Neutrophil (primary cell): Measurements from ENCODE around the gene ZFP1.
"Not testable (repeated sequence)": the region's sequence is repeated elsewhere in the genome, so short reads cannot be mapped to it uniquely, and the experiment has no call there.

ENCODE experiments used
- H3K27ac ChIP-seq: fragments of 200-600 bp; sonication (generic); 2 replicates; pipeline ENCODE4 v1.5.1; 2016; ENCODE audit warnings: mild to moderate bottlenecking, moderate library complexity
- H3K27me3 ChIP-seq: fragments of 200-600 bp; sonication (generic); 2 replicates; pipeline ENCODE4 v1.6.0; 2016; ENCODE audit warnings: mild to moderate bottlenecking
- H3K36me3 ChIP-seq: fragments of 200-600 bp; sonication (generic); 2 replicates; pipeline ENCODE4 v1.5.1; 2017
- H3K4me1 ChIP-seq, 2 experiments: fragments of 200-600 bp in 1 of 2; sonication (generic) in 1 of 2; 1 replicate in 1 of 2; 2 replicates in 1 of 2; pipeline versions ENCODE4 v1.5.1 to v1.6.1; 2013 to 2016; ENCODE audit warnings: low read depth in 1 of 2, low read length in 1 of 2, mild to moderate bottlenecking in 1 of 2, moderate library complexity in 1 of 2; ENCODE audit not compliant: control insufficient read depth in 1 of 2, insufficient read depth in 1 of 2
- H3K4me3 ChIP-seq, 2 experiments: fragments of 200-600 bp in 1 of 2; sonication (generic) in 1 of 2; 1 replicate in 1 of 2; 2 replicates in 1 of 2; pipeline ENCODE4 v1.5.1; 2013 to 2016; ENCODE audit warnings: low read depth in 1 of 2, low read length in 1 of 2, mild to moderate bottlenecking in 1 of 2, moderate library complexity in 1 of 2
- H3K9me3 ChIP-seq: fragments of 200-600 bp; sonication (generic); 2 replicates; pipeline ENCODE4 v1.5.1; 2016
- TF ChIP-seq, protein P1 (sequence below): fragments of 200-600 bp; sonication (generic); IDR thresholded peaks from 2 replicates; pipeline ENCODE4 v1.5.1; 2016; ENCODE audit warnings: antibody characterized with exemption

ZFP1 gene

DNA sequence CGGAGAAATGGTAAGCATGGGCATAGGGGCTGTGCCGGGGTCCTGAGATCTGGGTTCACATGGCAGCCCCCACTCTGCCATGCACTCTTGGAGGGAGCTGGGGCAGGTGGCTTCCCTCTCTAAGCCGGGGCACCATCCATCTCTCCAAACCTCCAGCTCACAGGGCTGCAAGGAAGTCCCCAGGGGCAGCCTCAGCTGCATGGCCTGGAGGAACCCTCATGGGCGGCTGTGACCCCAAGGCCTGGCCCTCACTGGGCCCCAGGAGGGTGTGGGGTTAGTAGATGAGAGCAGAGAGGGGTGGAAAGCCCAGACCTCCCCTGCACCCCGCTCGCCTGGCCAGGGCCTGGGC lies 56.1 kb downstream of the ZFP1 start:
- H3K27ac ChIP-seq, result no peak overlapping the region
- peaks cover 18% of the 10 kb centered on the region for H3K27me3 ChIP-seq
- H3K9me3 ChIP-seq, result no peaks in the 10 kb centered on the region
- H3K36me3 ChIP-seq, result no peaks in the 10 kb centered on the region
- no peaks in the 10 kb centered on the region for H3K4me1 ChIP-seq
- TF ChIP-seq, protein P1, sequence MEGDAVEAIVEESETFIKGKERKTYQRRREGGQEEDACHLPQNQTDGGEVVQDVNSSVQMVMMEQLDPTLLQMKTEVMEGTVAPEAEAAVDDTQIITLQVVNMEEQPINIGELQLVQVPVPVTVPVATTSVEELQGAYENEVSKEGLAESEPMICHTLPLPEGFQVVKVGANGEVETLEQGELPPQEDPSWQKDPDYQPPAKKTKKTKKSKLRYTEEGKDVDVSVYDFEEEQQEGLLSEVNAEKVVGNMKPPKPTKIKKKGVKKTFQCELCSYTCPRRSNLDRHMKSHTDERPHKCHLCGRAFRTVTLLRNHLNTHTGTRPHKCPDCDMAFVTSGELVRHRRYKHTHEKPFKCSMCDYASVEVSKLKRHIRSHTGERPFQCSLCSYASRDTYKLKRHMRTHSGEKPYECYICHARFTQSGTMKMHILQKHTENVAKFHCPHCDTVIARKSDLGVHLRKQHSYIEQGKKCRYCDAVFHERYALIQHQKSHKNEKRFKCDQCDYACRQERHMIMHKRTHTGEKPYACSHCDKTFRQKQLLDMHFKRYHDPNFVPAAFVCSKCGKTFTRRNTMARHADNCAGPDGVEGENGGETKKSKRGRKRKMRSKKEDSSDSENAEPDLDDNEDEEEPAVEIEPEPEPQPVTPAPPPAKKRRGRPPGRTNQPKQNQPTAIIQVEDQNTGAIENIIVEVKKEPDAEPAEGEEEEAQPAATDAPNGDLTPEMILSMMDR, result no peak
- H3K4me3 ChIP-seq, result no peak overlapping the region

DNA sequence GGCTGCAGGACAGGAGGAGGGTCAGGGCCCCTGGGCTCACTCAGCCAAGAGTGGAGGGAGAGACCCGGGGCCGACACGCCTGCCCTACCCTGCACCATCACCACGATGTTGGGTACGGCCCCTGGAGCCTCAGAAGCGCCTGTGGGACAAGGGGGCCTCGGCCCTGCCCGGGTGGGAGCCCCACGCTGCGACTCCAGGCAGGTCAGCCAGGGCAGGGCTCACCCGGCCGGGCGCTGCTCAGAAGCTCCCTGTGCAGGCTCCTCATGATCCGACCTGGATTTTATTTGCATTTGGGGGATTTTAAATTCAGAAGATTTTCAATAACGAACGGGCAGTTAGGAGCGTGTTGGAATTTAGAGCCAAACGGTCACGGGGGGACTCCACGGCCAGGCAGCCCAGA lies 56.6 kb downstream of the ZFP1 start:
- not testable (repeated sequence) for H3K9me3 ChIP-seq, H3K4me3 ChIP-seq, H3K27ac ChIP-seq, H3K36me3 ChIP-seq, H3K4me1 ChIP-seq
- peaks cover 17% of the 10 kb centered on the region for H3K27me3 ChIP-seq

DNA sequence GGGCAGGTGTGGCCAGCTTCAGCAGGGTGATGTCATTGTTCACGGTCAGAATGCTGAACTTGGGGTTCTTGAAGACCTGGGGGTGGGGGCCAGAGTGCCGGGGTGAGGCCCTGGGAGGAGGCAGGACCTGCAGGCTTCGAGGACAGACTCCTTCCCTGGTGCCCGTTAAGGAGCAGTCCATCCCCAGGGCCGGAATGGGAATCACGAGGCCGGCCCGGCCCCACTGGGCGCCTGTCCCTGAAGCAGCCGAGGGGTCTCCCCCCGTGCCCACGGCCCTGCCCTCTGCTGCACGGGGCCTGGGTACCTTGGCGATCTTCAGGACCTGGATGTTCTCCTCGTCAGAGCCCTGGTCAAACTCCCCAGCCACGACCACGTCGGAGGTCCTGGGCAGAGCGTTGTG lies 57.1 kb downstream of the ZFP1 start:
- not testable (repeated sequence) for H3K4me3 ChIP-seq, H3K4me1 ChIP-seq, H3K36me3 ChIP-seq, H3K9me3 ChIP-seq, H3K27ac ChIP-seq
- peaks cover 11% of the 10 kb centered on the region for H3K27me3 ChIP-seq

GRCh38 chr16:75205961-75206748 lies 57.8 kb downstream of the ZFP1 start:
- not testable (repeated sequence) for H3K4me1 ChIP-seq, H3K9me3 ChIP-seq, H3K27me3 ChIP-seq, H3K36me3 ChIP-seq, H3K4me3 ChIP-seq, H3K27ac ChIP-seq

DNA sequence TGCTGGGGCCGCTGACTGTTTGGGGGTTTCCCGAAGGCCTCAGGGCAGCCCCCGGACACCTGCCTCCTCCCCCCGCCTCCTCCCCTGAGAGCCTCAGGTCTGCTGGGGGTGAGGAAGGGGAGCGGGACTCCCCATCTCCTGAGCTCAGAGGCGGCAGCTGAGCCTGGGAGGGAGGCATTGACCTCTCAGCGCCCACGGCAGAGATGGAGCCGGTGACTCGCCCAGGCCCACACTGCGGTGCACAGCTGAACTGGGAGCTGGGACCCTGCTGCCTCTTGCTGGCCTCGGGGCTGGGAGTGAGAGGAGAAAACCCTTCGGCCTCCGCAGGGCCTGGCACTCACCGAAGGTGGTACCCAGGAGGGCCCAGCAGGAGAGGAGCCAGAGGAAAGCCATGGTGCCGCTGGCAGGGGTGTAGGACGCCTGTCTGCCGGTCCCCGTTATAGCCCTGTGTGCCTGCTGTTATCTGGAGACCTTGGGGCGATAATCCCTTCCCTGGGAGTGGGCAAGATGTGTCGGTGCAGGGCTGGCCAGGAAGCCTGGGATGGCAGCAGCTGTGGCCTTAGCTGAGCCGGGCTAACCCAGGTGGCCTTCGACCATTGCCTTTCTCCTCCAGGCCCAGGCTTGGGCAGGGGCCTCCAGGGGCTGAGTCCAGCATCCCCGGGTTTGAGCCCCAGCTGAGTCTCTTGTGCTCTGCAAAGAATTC lies 58.6 kb downstream of the ZFP1 start, which contains the start of gene CTRB2:
TSS of gene CTRB2 (minus strand) at position 413 of the 703 bp plus-strand sequence. CDS start at position 393, 20 bp downstream.
- no peak within 1 kb of the TSS for H3K27ac ChIP-seq
- H3K4me3 ChIP-seq, result no peak within 1 kb of the TSS
- no peaks in the 10 kb centered on the region for H3K9me3 ChIP-seq
- no peaks in the 10 kb centered on the region for H3K36me3 ChIP-seq
- no peaks in the 10 kb centered on the region for H3K4me1 ChIP-seq
- TF ChIP-seq, protein P1, result no peak
- H3K27me3 ChIP-seq, result no peaks in the 10 kb centered on the region

DNA sequence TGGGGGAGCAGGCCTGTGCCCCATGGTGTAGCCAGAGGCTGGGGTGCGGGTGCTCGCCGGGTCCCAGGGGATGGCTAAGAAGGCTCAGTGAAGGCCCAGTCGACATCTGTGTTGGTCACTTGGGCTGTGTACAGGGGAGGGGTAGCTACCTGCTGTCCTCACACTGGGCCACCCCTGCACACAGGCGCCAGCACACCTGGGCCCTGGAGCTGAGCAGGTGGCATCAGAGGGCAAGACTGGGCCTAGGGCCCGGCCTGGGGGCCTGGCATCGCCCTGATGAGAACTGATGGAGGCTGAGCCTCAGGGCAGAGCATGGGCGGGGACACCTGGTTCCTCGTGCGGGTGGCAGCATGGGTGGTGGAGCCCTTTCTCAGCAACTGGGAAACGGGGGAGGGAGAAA lies 59.5 kb downstream of the ZFP1 start:
- no peaks in the 10 kb centered on the region for H3K27me3 ChIP-seq
- no peak overlapping the region for H3K27ac ChIP-seq
- no peaks in the 10 kb centered on the region for H3K36me3 ChIP-seq

More for the DNA sequence above, 59.5 kb downstream of the ZFP1 start:
- TF ChIP-seq, protein P1, result no peak
- Histone ChIP-seq H3K4me1 (no peaks in the 10 kb centered on the region), H3K4me3 (no peak overlapping the region), H3K9me3 (no peaks in the 10 kb centered on the region)
